SJCRH30 (cell line): ENCODE measurements around the gene TEC. TPM values are rescaled to one million over a fixed set of nuclear protein-coding genes. Genes with fewer than 3 reads are reported as not detected.

Source experiments
- DNase-seq, 2 experiments: peaks; one replicate each; pipeline ENCODE4 v3.0.0-alpha.2; 2015 to 2020
- H3K27ac ChIP-seq: fragments of 250-450 bp; sonication (Bioruptor Pico); 2 replicates; pipeline ENCODE4 v1.5.1; 2020; ENCODE audit warnings: mild to moderate bottlenecking, moderate library complexity
- H3K27me3 ChIP-seq: fragments of 250-450 bp; sonication (Bioruptor Pico); 2 replicates; pipeline ENCODE4 v1.5.1; 2020; ENCODE audit warnings: mild to moderate bottlenecking, moderate library complexity
- H3K36me3 ChIP-seq: fragments of 250-450 bp; sonication (Bioruptor Pico); 2 replicates; pipeline ENCODE4 v1.5.1; 2020; ENCODE audit warnings: mild to moderate bottlenecking, moderate library complexity
- H3K4me1 ChIP-seq: fragments of 250-450 bp; sonication (Bioruptor Pico); 2 replicates; pipeline ENCODE4 v1.5.1; 2020; ENCODE audit warnings: mild to moderate bottlenecking, moderate library complexity
- H3K4me3 ChIP-seq: fragments of 250-450 bp; sonication (Bioruptor Pico); 2 replicates; pipeline ENCODE4 v1.5.1; 2020; ENCODE audit warnings: mild to moderate bottlenecking, moderate library complexity
- H3K9me3 ChIP-seq: fragments of 250-450 bp; sonication (Bioruptor Pico); replicated peaks from 2 replicates; pipeline ENCODE4 v1.5.1; 2020; ENCODE audit warnings: mild to moderate bottlenecking, moderate library complexity
- total RNA-seq: library from RNA; depleted of rRNA; stranded (reverse); fragments of >200 nt; shearing (Covaris generic); gene quantifications from 2 replicates; pipeline ENCODE4 v1.2.3, GENCODE V29; 2014; rRNA removed

The TEC gene
- total RNA-seq, 1 experiment from 2014 or later = 11.0 TPM

GRCh38 chr4:48109413-48110263, 160.0 kb downstream of the TEC start:
- H3K9me3 ChIP-seq = no peaks in the 10 kb centered on the region

GRCh38 chr4:48108309-48109073, 161.1 kb downstream of the TEC start:
- Histone ChIP-seq H3K9me3 (no peaks in the 10 kb centered on the region), H3K4me1 (no peaks in the 10 kb centered on the region), H3K4me3 (no peak overlapping the region), H3K27ac (no peak overlapping the region), H3K27me3 (no peaks in the 10 kb centered on the region), H3K36me3 (no peaks in the 10 kb centered on the region)
- DNase-seq = no peak

More at GRCh38 chr4:48109413-48110263, 160.0 kb downstream of the TEC start:
- no peaks in the 10 kb centered on the region for H3K4me1 ChIP-seq
- no peak overlapping the region for H3K27ac ChIP-seq
- no peaks in the 10 kb centered on the region for H3K27me3 ChIP-seq
- H3K4me3 ChIP-seq = no peak overlapping the region
- no peaks in the 10 kb centered on the region for H3K36me3 ChIP-seq
- DNase-seq = peak; percentile 10 to 64

- no peak for DNase-seq
- 0 out of 2 replicates have a peak, but pooled peaks cover 4% of the 10 kb centered on the region for H3K27me3 ChIP-seq
- no peak overlapping the region for H3K27ac ChIP-seq
- no peaks in the 10 kb centered on the region for H3K9me3 ChIP-seq
- H3K36me3 ChIP-seq = no peaks in the 10 kb centered on the region
- H3K4me3 ChIP-seq = no peak overlapping the region
- no peaks in the 10 kb centered on the region for H3K4me1 ChIP-seq
These were observed 164.4 kb downstream of the TEC start for GRCh38 chr4:48105230-48105629.

DNA sequence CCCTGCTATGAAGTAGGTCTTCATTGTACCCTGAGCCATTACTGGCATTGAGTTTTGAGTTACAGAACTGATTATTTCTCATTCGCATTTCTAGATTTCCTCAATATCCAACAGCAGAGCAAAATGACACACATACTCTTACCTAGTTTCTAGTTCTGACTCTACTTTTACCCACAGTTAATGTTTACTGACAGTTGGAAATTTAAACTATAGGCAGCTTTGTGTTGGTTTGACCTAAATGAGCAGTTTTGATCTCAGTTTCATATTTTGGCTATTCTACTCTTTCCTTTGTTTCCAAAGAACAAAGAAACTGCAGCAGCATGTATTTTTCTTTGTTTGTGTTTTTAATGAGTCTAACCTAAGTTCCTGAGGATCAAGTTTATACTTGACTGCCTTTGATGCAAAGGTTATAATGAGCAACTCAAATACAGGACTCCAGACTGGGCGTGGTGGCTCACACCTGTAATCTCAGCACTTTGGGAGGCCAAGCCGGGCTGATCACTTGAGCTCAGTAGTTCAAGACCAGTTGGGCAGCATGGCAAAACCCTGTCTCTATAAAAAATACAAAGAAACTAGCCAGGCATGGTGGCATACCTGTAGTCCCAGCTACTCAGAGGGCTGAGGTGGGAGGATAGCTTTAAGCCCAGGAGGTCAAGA, 166.0 kb downstream of the TEC start:
- Histone ChIP-seq H3K4me3 (no peak overlapping the region), H3K27me3 (0 out of 2 replicates have a peak, but pooled peaks cover 4% of the 10 kb centered on the region), H3K9me3 (no peaks in the 10 kb centered on the region), H3K27ac (no peak overlapping the region), H3K4me1 (no peaks in the 10 kb centered on the region), H3K36me3 (no peaks in the 10 kb centered on the region)
- DNase-seq = no peak

GRCh38 chr4:48102303-48102702, 167.3 kb downstream of the TEC start:
- 0 out of 2 replicates have a peak, but pooled peaks cover 4% of the 10 kb centered on the region for H3K27me3 ChIP-seq
- H3K27ac ChIP-seq = no peak overlapping the region
- H3K36me3 ChIP-seq = no peaks in the 10 kb centered on the region
- H3K9me3 ChIP-seq = no peaks in the 10 kb centered on the region
- DNase-seq = peak in 1 of 2 experiments; percentile 14
- H3K4me1 ChIP-seq = no peaks in the 10 kb centered on the region
- no peak overlapping the region for H3K4me3 ChIP-seq

GRCh38 chr4:48100256-48100655, 169.4 kb downstream of the TEC start:
- H3K27ac ChIP-seq = no peak overlapping the region
- H3K9me3 ChIP-seq = no peaks in the 10 kb centered on the region
- DNase-seq = no peak
- no peaks in the 10 kb centered on the region for H3K36me3 ChIP-seq
- no peaks in the 10 kb centered on the region for H3K4me1 ChIP-seq
- 0 out of 2 replicates have a peak, but pooled peaks cover 4% of the 10 kb centered on the region for H3K27me3 ChIP-seq
- H3K4me3 ChIP-seq = no peak overlapping the region

- Histone ChIP-seq H3K27me3 (no peaks in the 10 kb centered on the region), H3K4me1 (no peaks in the 10 kb centered on the region), H3K9me3 (no peaks in the 10 kb centered on the region), H3K27ac (no peak overlapping the region), H3K36me3 (no peaks in the 10 kb centered on the region), H3K4me3 (no peak overlapping the region)
- no peak for DNase-seq
These were observed 174.2 kb downstream of the TEC start for GRCh38 chr4:48095441-48095840.

GRCh38 chr4:48093991-48094416, 175.6 kb downstream of the TEC start:
- no peak overlapping the region for H3K4me3 ChIP-seq
- H3K36me3 ChIP-seq = no peaks in the 10 kb centered on the region
- H3K27me3 ChIP-seq = 0 out of 2 replicates have a peak, but pooled peaks cover 3% of the 10 kb centered on the region
- H3K27ac ChIP-seq = no peak overlapping the region
- no peaks in the 10 kb centered on the region for H3K4me1 ChIP-seq
- DNase-seq = no peak
- H3K9me3 ChIP-seq = no peaks in the 10 kb centered on the region

- Histone ChIP-seq H3K27ac (no peak overlapping the region), H3K27me3 (peaks cover 3% of the 10 kb centered on the region; the same call in 1 of the 2 replicates), H3K9me3 (no peaks in the 10 kb centered on the region), H3K4me3 (no peak overlapping the region), H3K4me1 (no peaks in the 10 kb centered on the region), H3K36me3 (no peaks in the 10 kb centered on the region)
- DNase-seq = no peak
These were observed 179.0 kb downstream of the TEC start for GRCh38 chr4:48090621-48091020.

GRCh38 chr4:48085821-48086589, 183.6 kb downstream of the TEC start:
- no peak for DNase-seq
- H3K9me3 ChIP-seq = no peaks in the 10 kb centered on the region
- H3K4me1 ChIP-seq = no peaks in the 10 kb centered on the region
- H3K27me3 ChIP-seq = peaks cover 3% of the 10 kb centered on the region; the same call in 1 of the 2 replicates
- no peak overlapping the region for H3K27ac ChIP-seq
- no peak overlapping the region for H3K4me3 ChIP-seq
- H3K36me3 ChIP-seq = no peaks in the 10 kb centered on the region

Other genes with a start within 250 kb of the TEC start
- 0.35 and 1.1 TPM in 2 replicates for gene TXK, start 135.6 kb downstream of the TEC start, total RNA-seq
- gene SLAIN2, start 71.7 kb upstream of the TEC start, total RNA-seq = 141 and 145 TPM in 2 replicates
- gene SLC10A4, start 213.5 kb upstream of the TEC start, total RNA-seq = not detected in 2 replicates
- gene ZAR1, start 220.4 kb upstream of the TEC start, total RNA-seq = 0.10 TPM in 1 of 2 replicates, not detected in the other